Caco-2 (cell line): ENCODE results near the gene TF. TPM values are rescaled to one million over a fixed set of nuclear protein-coding genes. Genes with fewer than 3 reads are reported as not detected.

Experiments
- BruUV-seq: library from RNA; stranded (reverse); fragments of 400-500 nt; replicated peaks from 2 replicates; lab custom pipeline; 2021; lab: Mats Ljungman, UMichigan
- CTCF ChIA-PET: fragments of 300-600 bp; sonication (Branson Sonifier 250); formaldehyde crosslinking; loops from one replicate; lab custom pipeline; 2022; ENCODE audit warnings: antibody characterized with exemption; lab: Charles Lee
- POLR2A ChIA-PET: fragments of 300-600 bp; sonication (Branson Sonifier 250); formaldehyde crosslinking; loops from one replicate; lab custom pipeline; 2022; ENCODE audit warnings: antibody characterized with exemption; lab: Charles Lee
- DNase-seq, 2 experiments: peaks; one replicate each; pipeline versions ENCODE4 v3.0.0 to v3.0.0-alpha.2; 2020 to 2022
- H3K27me3 ChIP-seq: replicated peaks from 2 replicates; pipeline ENCODE4 v1.6.0; 2011; ENCODE audit warnings: low read length; ENCODE audit not compliant: control insufficient read depth, insufficient read depth
- H3K36me3 ChIP-seq: 2 replicates; pipeline ENCODE4 v1.5.1; 2011; ENCODE audit warnings: low read length; ENCODE audit not compliant: control insufficient read depth, insufficient read depth
- H3K4me1 ChIP-seq: fragments of 250-450 bp; sonication (Bioruptor Pico); 2 replicates; pipeline ENCODE4 v1.5.1; 2020; ENCODE audit warnings: mild to moderate bottlenecking
- H3K4me3 ChIP-seq: 2 replicates; pipeline ENCODE4 v1.5.1; 2011; ENCODE audit warnings: low read depth, mild to moderate bottlenecking, control low read depth, low read length
- H3K9me3 ChIP-seq: fragments of 250-450 bp; sonication (Bioruptor Pico); 2 replicates; pipeline ENCODE4 v1.5.1; 2020; ENCODE audit warnings: mild to moderate bottlenecking, moderate library complexity
- H3K27ac Mint-ChIP-seq: one replicate; pipeline ENCODE4 v1.8.0; 2022; ENCODE audit warnings: mixed read lengths; ENCODE audit not compliant: unreplicated experiment
- H3K27me3 Mint-ChIP-seq: one replicate; pipeline ENCODE4 v1.8.0; 2022; ENCODE audit warnings: mixed read lengths; ENCODE audit not compliant: insufficient read depth, unreplicated experiment
- H3K36me3 Mint-ChIP-seq: one replicate; pipeline ENCODE4 v1.8.0; 2022; ENCODE audit warnings: mild to moderate bottlenecking, mixed read lengths; ENCODE audit not compliant: insufficient read depth, unreplicated experiment
- H3K4me1 Mint-ChIP-seq: one replicate; pipeline ENCODE4 v1.8.0; 2022; ENCODE audit warnings: low read depth, mixed read lengths; ENCODE audit not compliant: unreplicated experiment
- H3K4me3 Mint-ChIP-seq: one replicate; pipeline ENCODE4 v1.8.0; 2022; ENCODE audit warnings: mild to moderate bottlenecking, moderate library complexity, mixed read lengths; ENCODE audit not compliant: unreplicated experiment
- H3K9me3 Mint-ChIP-seq: one replicate; pipeline ENCODE4 v1.8.0; 2022; ENCODE audit warnings: mixed read lengths; ENCODE audit not compliant: unreplicated experiment
- intact Hi-C: fragments of 100-400 bp; cut with micrococcal nuclease; formaldehyde crosslinking; loops from one replicate; pipeline ENCODE4 v1.10.0; 2022; ENCODE audit not compliant: unreplicated experiment
- total RNA-seq: library from RNA; stranded (reverse); gene quantifications from 2 replicates; pipeline ENCODE4 v1.2.3, GENCODE V29; 2022
- TF ChIP-seq, protein P1 (sequence below), 2 experiments: fragments of 200-600 bp in 1 of 2; IDR thresholded peaks; 1 replicate in 1 of 2; 2 replicates in 1 of 2; pipeline versions ENCODE4 v1.5.1 to v1.8.0; 2011 to 2022; ENCODE audit warnings: antibody characterized with exemption in 1 of 2, control low read depth in 1 of 2, inconsistent platforms in 1 of 2, low read depth in 1 of 2, low read length in 1 of 2, mild to moderate bottlenecking in 1 of 2, moderate library complexity in 1 of 2; ENCODE audit not compliant: insufficient read depth in 1 of 2, severe bottlenecking in 1 of 2, unreplicated experiment in 1 of 2

Gene TF
- total RNA-seq, 1 experiment from 2014 or later: 23.4 TPM

DNA sequence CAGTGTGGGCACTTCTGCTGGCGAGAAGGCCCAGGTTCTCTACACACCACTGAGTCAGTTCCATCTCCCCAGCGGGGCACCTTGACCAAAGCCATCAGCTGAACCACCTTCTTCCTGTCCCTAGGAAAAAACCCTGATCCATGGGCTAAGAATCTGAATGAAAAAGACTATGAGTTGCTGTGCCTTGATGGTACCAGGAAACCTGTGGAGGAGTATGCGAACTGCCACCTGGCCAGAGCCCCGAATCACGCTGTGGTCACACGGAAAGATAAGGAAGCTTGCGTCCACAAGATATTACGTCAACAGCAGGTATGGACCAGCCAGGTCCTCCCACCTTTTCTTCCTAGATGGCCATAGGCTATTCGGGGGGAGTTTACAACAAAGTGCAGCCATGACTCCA lies 29.1 kb downstream of the TF start:
- no TSS peak for BruUV-seq
- no peak overlapping the region for H3K4me3 ChIP-seq
- H3K36me3 Mint-ChIP-seq: no peaks in the 10 kb centered on the region
- POLR2A ChIA-PET: no interaction called here
- H3K36me3 ChIP-seq: no peaks in the 10 kb centered on the region
- TF ChIP-seq, protein P1, sequence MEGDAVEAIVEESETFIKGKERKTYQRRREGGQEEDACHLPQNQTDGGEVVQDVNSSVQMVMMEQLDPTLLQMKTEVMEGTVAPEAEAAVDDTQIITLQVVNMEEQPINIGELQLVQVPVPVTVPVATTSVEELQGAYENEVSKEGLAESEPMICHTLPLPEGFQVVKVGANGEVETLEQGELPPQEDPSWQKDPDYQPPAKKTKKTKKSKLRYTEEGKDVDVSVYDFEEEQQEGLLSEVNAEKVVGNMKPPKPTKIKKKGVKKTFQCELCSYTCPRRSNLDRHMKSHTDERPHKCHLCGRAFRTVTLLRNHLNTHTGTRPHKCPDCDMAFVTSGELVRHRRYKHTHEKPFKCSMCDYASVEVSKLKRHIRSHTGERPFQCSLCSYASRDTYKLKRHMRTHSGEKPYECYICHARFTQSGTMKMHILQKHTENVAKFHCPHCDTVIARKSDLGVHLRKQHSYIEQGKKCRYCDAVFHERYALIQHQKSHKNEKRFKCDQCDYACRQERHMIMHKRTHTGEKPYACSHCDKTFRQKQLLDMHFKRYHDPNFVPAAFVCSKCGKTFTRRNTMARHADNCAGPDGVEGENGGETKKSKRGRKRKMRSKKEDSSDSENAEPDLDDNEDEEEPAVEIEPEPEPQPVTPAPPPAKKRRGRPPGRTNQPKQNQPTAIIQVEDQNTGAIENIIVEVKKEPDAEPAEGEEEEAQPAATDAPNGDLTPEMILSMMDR (IDR thresholded peaks at IDR 0.05; ENCODE audit: insufficient read depth in 1 of 2, low read depth in 1 of 2, low read length in 1 of 2, severe bottlenecking in 1 of 2, unreplicated experiment in 1 of 2): no peak
- CTCF ChIA-PET: no interaction called here
- no peaks in the 10 kb centered on the region for H3K9me3 ChIP-seq
- H3K9me3 Mint-ChIP-seq: no peaks in the 10 kb centered on the region
- intact Hi-C loops: no loop called here
- H3K27ac Mint-ChIP-seq: no peak overlapping the region
- H3K4me3 Mint-ChIP-seq: no peak overlapping the region
- no peaks in the 10 kb centered on the region for H3K27me3 ChIP-seq
- DNase-seq: no peak
- H3K4me1 ChIP-seq: no peaks in the 10 kb centered on the region
- H3K4me1 Mint-ChIP-seq: no peaks in the 10 kb centered on the region
- no peaks in the 10 kb centered on the region for H3K27me3 Mint-ChIP-seq

DNA sequence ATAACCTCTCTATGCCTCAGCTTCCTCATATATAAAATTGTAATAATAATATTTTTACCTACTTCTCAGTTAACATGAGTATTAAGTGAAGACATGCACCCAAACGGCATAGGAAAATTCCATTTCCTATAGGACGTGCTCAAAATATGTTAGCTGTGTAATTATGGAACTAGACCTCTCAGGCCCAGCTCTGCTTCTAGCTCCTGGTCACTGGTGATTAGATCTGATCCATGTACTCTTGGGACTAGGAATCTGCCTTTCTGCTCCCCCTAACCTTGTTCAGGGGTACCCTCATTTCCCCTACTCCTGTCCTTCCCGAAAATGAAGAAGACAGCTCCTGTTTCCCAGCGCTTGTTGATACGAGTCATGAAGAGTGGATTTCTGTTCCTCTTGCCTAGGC lies 29.6 kb downstream of the TF start:
- H3K27ac Mint-ChIP-seq: no peak overlapping the region
- no peaks in the 10 kb centered on the region for H3K4me1 Mint-ChIP-seq
- H3K4me3 Mint-ChIP-seq: no peak overlapping the region
- H3K36me3 ChIP-seq: no peaks in the 10 kb centered on the region
- H3K4me3 ChIP-seq: no peak overlapping the region
- no peaks in the 10 kb centered on the region for H3K27me3 ChIP-seq
- H3K27me3 Mint-ChIP-seq: no peaks in the 10 kb centered on the region
- DNase-seq: no peak
- intact Hi-C loops: no loop called here
- H3K36me3 Mint-ChIP-seq: no peaks in the 10 kb centered on the region
- CTCF ChIA-PET: no interaction called here
- TF ChIP-seq, protein P1 (IDR thresholded peaks at IDR 0.05; ENCODE audit: insufficient read depth in 1 of 2, low read depth in 1 of 2, low read length in 1 of 2, severe bottlenecking in 1 of 2, unreplicated experiment in 1 of 2): no peak
- H3K4me1 ChIP-seq: no peaks in the 10 kb centered on the region
- BruUV-seq: no TSS peak
- H3K9me3 ChIP-seq: no peaks in the 10 kb centered on the region
- POLR2A ChIA-PET: no interaction called here
- no peaks in the 10 kb centered on the region for H3K9me3 Mint-ChIP-seq

DNA sequence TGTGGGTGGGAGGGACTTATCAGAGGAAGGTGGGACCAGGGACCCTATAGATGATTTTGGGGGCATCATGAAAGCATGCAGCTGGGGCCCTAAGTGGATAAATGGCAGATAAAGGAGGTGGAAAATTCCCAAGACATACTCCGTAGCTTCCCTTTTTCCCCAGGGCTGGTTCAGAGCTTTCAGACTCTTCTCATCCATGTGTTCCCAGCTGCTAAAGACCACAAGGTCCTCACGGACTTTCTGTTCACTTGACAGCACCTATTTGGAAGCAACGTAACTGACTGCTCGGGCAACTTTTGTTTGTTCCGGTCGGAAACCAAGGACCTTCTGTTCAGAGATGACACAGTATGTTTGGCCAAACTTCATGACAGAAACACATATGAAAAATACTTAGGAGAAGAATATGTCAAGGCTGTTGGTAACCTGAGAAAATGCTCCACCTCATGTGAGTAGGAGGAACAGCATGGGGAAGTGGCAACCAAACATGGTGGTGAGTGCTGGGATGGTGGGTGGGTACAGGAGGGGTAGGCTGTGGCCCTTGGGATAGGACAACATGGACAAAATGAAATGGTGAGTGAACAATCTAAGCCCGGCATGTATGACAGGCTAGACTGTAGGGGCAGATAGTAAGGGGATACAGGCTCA lies 30.7 kb downstream of the TF start:
- H3K9me3 Mint-ChIP-seq: no peaks in the 10 kb centered on the region
- no peaks in the 10 kb centered on the region for H3K36me3 Mint-ChIP-seq
- Histone ChIP-seq H3K4me3 (no peak overlapping the region), H3K27me3 (no peaks in the 10 kb centered on the region), H3K4me1 (no peaks in the 10 kb centered on the region), H3K9me3 (no peaks in the 10 kb centered on the region), H3K36me3 (no peaks in the 10 kb centered on the region)
- H3K4me3 Mint-ChIP-seq: no peak overlapping the region
- no peak overlapping the region for H3K27ac Mint-ChIP-seq
- no peak for DNase-seq
- POLR2A ChIA-PET: no interaction called here
- BruUV-seq: no TSS peak
- no peaks in the 10 kb centered on the region for H3K4me1 Mint-ChIP-seq
- TF ChIP-seq, protein P1 (IDR thresholded peaks at IDR 0.05; ENCODE audit: insufficient read depth in 1 of 2, low read depth in 1 of 2, low read length in 1 of 2, severe bottlenecking in 1 of 2, unreplicated experiment in 1 of 2): no peak
- CTCF ChIA-PET: interaction anchor here (1.9 kb wide), 1 partner anchor 115 kb away, joined by 4 read pairs; the partner anchor contains the start of gene TOPBP1
- intact Hi-C loops: no loop called here
- H3K27me3 Mint-ChIP-seq: no peaks in the 10 kb centered on the region
